HG03558 (cell line): ENCODE data around the gene MACROD1.
A peak's percentile ranks its signal among the peaks of the same experiment; 100 is the strongest.
"Not testable (repeated sequence)": the region's sequence is repeated elsewhere in the genome, so short reads cannot be mapped to it uniquely, and the experiment has no call there.

Experiments used
- ATAC-seq: cut with Tn5 transposase; IDR thresholded peaks from one replicate; pipeline ENCODE4 v1.9.1; 2021; ENCODE audit warnings: moderate number of reproducible peaks; ENCODE audit not compliant: unreplicated experiment; ENCODE audit errors: extremely low read depth

The MACROD1 gene

DNA sequence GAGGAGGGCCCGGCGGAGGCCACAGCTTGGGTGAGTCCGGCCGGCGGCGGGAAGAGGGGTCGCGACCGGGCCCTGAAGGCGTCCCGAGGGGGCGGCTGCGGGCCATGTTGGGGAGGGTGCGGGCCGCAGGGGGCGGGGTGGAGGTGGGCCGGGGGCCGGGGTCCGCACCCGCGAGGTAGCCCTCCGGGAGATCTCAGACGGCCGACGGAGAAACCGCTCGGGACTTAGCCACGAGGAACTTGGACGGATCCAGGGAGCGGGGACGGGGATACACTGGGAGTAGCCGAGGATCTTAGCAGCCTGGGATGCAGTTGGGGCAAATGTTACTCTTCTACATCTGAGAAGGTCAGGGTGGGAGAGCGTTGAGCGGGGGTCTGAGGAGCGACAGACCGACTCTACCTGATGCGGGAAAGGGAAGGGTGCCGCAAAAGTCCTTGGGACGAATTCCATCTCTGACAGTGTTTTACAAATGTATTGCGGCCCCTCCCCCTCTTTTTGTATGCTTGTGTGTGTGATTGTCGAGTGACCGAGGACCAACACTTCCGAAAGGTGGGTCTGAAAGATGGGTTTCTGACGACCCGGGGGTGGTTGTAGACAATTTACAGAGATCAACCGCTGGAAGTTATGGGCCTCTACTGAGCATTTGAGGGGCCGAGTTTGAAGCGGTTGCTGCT lies 20.7 kb upstream of the MACROD1 start:
- no peak for ATAC-seq

DNA sequence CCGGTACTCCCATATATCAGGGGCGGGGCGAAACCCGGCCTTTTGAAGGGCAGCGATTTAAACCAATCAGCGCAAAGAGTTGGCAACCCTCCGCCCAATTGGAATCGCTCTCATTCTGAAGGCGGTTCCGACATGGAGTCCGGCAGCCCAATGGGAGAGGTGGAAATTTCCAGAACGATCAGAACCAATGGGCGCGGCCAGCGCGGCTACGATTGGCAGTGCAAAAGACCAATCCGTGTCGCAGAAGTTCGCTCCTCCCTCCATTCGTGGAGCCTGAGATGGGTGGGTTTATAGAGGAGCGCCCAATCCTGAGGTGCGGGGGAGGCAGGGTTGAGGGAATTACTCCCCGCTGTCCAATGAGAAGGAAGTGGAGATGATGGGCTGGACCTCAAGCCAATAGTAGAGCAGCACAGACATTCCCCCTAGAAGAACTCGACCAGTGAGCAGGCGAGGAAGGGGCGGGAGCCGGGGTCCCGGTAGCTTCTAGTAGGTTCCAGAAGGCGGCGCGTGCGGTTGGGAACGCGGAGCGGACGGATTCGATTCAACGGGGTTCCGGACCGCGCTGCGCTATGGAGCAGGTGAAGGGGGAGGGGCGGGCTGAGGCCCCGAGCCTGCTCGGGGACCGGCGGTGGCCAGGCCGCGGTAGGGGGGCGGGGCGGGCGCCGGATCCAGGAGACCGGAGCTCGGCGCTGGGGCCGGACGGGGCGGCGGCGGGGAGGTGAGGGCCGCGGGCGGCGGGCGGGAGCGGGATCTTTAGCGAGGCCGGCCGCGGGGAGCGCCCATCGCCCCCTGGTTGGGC lies 20.0 kb upstream of the MACROD1 start, which contains the start of gene STIP1:
TSS of gene STIP1 (plus strand) at position 479 of the 799 bp plus-strand sequence. CDS start at position 570, 91 bp downstream.
- ATAC-seq, result peak; percentile 70

DNA sequence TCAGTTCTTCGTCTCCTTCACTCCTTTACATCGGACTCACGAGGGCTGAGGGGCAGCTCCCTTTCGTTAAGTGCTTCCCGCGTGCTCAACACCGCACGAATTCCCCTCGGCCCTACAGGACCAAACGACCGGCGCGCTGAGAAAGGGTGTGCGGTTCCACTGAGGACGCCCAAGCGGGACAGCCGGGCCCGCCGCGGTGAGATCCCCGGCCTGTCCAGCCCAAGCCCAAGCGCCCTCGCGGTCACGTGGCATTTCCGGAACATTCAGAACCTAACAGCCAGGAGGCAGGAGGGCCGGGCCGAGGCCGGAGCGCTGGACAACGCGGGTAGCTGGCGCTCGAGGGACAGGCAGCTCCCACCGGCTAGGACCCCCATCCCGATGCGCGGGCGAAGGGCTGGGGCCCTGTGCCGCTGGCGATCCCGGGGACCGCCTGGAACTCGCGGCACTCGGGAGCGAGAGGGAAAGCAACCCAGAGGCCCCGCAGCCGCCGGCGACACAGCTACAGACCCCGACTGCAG lies 19.3 kb upstream of the MACROD1 start:
- no peak for ATAC-seq

DNA sequence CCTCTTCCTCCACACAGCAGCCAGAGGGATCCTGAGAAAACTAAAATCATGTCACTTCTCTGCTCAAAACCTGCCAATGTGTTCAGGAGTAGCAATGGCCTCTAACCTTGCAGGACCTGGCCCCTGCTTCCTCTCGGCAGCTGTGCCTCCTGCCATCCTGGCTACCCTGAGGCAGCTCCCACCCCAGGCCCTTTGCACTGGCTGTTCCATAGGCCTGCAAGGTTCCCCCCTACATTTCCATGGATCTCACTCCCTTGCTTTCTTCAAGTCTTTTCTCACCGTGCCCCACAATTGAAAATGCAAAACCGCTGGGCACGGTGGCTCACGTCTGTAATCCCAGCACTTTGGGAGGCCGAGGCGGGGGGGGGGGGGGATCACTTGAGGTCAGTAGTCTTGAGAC lies 18.0 kb upstream of the MACROD1 start:
- no peak for ATAC-seq

DNA sequence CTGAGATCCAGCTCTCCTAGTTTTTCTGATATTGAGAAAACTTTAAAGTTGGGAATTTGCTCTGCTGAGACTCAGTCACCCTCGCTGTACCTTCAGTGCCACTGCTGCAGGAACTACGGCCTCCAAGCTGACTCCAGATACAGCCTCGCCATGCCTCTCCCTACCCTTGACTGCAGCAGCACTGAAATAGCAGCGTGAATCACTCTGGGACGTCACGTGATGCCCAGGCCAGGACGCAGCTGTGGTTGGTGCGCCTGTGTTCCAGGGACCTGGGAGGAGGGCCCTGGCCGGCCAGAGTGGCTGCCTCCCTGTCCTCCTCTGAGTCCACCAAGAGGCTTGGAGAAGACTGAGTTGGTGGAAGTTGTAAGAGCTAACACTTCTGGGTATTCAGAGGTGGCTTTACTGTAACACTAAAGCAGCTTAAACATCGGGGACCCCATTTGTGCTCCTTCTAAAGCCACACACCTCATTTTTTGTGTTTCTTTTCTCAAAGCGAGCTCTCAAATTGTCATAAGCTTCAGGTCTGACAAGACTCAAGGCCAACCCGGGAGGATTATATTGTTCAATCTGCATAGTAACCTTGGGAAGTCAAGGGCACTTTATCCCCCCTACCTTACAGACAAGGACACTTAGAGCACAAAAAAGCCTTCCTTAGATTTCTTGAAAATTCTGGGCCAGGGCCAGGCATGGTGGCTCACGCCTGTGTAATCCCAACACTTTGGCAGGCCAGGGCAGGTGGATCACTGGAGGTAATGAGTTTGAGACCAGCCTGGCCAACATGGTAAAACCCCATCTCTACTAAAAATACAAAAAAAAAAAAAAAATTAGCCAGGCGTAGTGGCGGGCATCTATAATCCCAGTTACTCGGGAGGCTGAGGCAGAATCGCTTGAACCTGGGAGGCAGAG lies 15.8 kb upstream of the MACROD1 start:
- no peak for ATAC-seq

DNA sequence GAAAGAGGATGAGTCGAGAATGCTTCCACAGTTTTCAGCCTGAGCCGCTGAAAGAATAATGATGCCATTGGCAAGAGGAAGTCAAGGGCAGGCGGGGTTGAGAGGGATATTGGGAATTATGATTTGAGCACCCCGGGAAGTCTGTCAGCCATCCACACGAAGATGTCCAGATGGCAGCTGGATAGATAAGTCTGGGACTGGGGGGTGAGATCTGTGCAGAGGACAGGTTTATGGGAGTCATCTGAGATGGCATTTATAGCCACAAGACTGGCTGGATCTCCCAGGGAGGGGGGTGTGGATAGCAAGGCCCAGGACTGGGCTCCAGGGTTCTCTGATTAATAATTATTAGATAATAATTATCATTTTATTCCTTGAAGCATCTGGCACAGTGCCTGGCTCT lies 15.0 kb upstream of the MACROD1 start:
- ATAC-seq, result no peak

DNA sequence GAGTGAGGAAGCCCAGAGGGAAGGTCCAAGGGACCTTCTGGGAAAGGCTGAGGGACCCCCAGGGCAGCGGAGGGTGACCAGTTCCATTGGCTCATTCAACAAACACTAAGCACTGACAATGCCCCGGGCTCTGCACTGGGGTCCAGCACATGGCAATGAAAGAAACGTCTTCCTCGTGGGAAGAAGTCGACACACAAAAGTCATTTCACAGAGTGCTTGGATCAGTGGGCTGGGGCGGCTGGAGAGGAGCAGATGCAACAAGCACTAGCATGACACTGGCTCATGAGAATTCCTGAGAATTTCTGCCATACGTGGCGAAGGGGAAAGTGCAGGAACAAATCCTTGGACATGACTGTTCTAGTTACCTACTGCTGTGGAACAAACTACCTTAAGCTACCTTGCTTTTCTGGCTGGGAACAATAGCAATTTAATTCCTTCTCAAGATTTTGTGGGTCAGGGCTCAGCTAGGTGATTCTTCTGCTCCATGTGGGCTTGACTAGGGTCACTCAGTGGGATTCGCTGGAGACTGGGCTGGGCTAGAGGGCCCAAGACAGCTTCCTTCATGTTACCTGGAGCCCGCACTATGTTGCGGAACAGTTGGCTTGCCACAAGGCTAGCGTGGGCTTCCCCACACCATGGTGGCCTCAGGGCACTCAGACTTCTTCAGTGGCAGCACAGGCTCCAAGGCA lies 13.2 kb upstream of the MACROD1 start:
- no peak for ATAC-seq

DNA sequence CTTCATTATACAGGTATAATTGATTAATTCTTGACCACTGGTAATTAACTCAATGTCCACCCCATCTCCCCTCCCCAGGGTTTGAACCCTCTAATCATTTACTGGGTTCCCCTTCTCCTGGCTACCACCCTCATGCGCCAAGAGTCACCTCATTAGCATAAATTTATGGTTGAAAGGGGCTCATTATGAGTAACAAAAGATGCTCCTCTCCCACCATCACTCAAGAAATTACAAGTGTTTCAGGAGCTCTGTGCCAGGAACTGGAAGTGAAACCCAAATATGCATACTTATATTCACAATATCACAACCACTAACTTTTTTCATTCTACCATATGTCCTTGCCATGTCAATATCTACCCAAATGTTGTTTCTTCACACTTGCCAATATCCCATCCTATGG lies 12.3 kb upstream of the MACROD1 start:
- ATAC-seq, result no peak

DNA sequence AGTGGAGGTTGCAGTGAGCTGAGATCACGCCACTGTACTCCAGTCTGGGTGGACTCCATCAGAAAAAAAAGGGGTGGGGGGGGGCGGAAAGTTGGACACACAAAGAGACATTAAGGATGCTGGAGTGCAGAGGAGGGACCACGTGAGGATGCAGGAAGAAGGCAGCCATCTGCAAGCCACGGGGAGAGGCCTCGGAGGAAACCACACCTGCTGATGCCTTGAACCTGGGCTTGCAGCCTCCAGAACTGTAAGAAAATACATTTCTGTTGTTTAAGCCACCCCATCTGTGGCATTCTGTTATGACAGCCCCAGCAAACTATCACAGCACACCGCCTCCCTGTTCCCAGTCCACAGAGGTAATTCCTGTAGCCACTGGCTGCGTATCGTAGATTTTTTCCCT lies 10.8 kb upstream of the MACROD1 start:
- no peak for ATAC-seq

DNA sequence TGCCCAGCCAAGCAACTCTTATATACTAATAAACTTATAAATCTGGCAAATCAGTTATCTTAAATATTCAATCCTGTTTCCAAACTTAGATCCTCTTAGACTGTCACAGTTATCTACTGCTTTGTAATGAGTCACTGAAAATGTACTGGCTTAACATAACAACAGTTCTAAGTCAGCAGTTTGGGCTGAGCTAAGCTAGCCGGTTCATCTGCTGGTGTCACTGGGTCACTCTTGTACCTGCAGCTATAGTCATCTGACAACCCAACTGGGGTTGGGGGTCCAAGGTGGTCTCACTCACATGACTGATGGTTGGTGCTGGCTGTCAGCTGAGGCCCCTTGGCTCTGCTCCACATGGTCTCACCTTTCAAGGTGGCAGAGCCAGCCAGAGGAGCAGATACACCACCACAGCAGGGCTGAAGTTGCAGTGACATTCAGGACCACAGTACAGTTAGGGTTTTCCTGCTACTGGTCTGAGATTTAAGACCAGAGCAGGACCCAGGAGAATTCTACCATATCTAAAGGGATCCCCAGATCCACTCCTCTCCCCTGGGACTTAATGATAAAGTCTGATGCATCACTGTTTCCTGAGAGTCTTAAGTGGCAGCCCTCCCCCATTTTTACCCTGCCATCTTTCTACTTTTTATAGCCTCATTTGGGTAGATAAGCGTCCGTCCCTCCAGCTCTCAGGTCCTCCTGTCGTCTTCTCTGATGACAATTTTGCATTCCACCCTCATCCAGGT lies 7.9 kb upstream of the MACROD1 start:
- no peak for ATAC-seq

DNA sequence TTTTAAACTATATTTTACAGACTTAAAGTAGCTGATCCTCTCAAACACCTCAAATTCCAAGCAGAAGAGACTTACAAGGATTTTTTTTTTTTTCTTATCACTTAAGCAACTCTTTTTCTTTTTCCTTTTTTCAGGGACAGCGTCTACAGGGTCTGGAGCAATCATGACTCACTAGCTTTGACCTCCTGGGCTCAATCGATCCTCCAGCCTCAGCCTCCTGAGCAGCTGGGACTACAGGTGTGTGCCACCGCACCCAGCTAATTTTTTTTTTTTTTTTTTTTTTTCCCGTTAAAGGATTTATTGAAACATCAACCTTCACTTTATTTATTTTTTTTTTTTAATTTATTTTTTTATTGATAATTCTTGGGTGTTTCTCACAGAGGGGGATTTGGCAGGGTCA lies 4.5 kb upstream of the MACROD1 start:
- no peak for ATAC-seq

DNA sequence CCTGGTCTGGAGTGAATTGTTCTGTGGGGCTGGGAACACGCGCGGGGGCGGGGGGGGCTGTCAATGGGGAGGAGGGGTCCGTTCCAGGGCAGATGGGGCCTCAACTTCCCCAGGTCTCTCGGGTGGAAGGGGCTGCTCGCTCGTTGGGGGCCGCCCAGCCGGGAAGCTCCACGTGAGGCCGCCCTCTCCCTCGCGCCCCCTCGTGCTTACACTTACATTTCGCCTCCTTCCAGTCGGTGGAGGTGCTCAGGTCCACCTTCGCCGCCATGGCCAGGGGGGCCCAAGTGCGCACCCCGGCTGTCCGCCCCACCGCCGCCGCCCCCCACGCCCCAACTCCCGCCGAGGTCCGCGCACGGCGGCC lies 452 bp downstream of the MACROD1 start:
- no peak for ATAC-seq

DNA sequence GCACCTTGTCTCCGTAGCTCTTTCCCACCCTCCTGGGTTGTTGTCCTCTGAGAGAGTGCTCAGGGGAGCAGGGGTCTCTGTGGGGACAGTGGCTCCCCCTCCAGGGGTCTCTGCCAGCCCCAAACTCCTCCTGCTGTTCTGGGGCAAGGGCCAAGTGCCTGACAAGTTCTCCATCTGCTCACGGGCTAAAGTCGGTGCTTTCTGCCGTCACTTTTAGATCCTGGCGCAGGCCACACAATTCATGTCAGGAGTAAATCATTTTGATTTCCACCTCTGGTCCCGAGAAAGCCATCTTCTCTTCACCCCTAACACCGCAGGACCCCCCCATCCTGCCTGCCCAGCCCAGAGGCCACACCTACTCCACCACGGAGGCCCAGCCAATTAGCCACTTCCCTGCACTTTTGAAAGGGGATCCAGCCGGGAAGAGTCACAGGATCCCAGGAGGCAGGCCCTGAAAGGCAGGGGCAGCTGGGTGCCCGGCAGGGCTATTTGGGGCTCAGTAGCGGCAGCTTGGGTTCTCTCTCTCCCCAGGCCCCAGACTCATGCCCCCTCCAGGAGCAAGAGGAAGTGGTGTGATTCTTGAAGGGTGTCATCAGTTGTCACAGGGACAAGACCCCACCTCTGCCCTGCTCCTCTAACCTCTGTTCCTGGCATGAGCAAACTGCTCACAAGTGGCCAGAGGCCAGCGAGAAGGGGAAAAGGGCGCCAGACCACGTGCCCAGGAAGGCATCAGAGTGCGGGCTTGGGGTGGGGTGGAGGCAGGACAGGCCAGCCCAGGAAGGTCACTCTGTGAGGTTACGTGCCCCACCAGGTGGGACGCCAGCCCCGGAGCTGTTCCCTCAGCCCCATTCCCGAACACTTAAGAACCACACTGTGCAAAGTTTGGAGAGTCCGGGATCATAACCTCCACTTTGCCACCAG lies 1.3 kb downstream of the MACROD1 start:
- ATAC-seq, result no peak

DNA sequence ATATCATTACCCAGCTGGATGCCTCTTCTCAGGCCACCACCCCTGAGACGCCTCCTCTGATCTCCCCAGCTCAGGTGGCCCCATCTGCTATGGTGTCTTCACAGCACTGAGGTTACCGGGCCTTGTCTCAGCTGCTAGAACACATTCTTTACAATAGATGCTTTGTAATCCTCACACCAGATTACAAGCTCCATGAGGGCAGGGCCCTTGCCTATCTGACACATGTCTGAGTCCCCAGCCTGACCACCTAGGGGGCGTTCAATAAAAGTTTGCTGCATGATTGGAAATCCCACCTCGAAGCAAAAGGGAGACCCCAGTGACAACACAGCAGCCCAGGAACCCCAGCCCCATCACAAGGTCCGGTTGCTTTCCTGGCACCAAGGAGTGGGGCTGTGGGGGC lies 2.0 kb downstream of the MACROD1 start:
- no peak for ATAC-seq

DNA sequence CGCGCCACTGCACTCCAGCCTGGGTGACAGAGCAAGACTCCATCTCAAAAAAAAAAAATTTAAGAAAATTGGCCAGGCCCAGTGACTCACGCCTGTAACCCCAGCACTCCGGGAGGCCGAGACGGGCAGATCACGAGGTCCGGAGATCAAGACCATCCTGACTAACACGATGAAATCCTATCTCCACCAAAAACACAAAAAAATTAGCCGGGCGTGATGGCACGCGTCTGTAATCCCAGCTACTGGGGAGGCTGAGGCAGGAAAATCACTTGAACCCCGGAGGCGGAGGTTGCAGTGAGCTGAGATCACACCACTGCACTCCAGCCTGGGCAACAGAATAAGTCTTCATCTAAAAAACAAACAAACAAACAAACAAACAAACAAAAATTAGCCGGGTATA lies 3.1 kb downstream of the MACROD1 start:
- ATAC-seq, result not testable (repeated sequence)

DNA sequence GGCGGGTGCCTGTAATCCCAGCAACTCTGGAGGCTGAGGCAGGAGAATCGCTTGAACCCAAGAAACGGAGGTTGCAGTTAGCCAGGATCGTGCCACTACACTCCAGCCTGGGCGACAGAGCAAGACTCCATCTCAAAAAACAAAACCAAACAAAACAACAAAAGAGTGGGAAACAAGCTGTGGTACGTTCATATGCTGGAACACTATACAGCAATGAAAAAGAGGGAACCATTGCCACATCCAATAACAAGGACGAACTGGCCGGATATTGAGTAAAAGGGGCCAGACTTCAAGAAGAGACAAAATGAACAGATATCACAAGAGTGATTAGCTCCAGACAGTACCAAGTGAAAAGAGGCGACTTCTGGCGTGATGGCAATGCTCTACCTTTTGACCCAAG lies 4.9 kb downstream of the MACROD1 start:
- ATAC-seq, result no peak

DNA sequence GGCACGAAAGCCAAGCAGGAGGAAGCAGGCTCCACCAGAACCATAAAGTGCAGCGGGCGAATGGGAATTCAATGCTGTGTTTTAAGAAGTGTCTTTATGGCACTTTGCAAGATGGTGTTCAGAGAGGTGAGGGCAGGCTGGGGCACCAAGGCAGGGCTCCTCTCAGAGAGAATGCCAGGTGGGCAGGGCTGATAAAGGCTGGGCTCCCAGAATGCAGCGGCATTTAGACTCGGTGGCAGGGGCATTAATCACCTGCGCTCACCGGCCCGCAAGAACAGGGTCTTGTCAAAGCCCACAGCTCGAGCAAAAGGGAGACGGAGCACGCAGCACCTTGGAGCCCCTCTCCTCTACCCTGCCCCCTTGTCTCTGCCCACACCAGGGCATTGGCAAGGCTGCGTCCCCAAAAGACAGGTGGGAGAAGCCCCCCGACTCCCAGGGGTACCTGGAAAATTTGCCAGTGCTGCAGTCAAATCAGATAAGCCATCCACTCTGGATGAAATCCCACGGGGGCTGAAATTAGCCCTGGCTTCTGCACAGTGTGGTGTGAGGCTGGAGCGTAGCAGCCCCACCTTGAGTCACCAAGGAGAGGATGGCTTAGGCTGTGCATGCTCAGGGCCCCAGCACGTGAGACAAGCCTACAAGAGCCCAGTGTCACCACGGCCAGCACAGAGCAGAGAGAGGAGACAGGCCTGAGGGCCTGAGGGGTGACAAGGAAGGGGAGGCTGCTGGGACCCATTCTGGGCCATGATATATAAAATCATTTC lies 8.1 kb downstream of the MACROD1 start:
- no peak for ATAC-seq
